KMS-11 (cell line): ENCODE measurements around the gene STK32B.

Experiments used
- H2AFZ ChIP-seq: fragments of 200-600 bp; sonication (generic); 2 replicates; pipeline ENCODE4 v1.6.1; 2016; ENCODE audit warnings: antibody characterized with exemption, mixed run types, low read depth
- H3K27ac ChIP-seq: fragments of 200-600 bp; sonication (generic); 2 replicates; pipeline ENCODE4 v1.6.1; 2016; ENCODE audit warnings: mild to moderate bottlenecking, mixed run types
- H3K27me3 ChIP-seq: fragments of 200-600 bp; sonication (generic); 2 replicates; pipeline ENCODE4 v1.6.1; 2017; ENCODE audit warnings: mild to moderate bottlenecking, low read depth, mixed run types, moderate library complexity; ENCODE audit not compliant: insufficient read depth
- H3K36me3 ChIP-seq: fragments of 200-600 bp; sonication (generic); 2 replicates; pipeline ENCODE4 v1.6.1; 2017; ENCODE audit warnings: mild to moderate bottlenecking, mixed run types; ENCODE audit not compliant: insufficient read depth
- H3K4me1 ChIP-seq: fragments of 200-600 bp; sonication (generic); 2 replicates; pipeline ENCODE4 v1.6.1; 2016; ENCODE audit warnings: mild to moderate bottlenecking, low read depth, mixed run types; ENCODE audit not compliant: poor library complexity, severe bottlenecking
- H3K4me2 ChIP-seq: fragments of 200-600 bp; sonication (generic); 2 replicates; pipeline ENCODE4 v1.7.0; 2016; ENCODE audit warnings: mild to moderate bottlenecking, mixed run types
- H3K4me3 ChIP-seq: fragments of 200-600 bp; sonication (generic); IDR thresholded peaks from 2 replicates; pipeline ENCODE4 v1.6.1; 2017; ENCODE audit warnings: low read depth, low read length, mixed read lengths; ENCODE audit not compliant: insufficient read depth
- H3K79me2 ChIP-seq: fragments of 200-600 bp; sonication (generic); 2 replicates; pipeline ENCODE4 v1.6.1; 2016; ENCODE audit warnings: low read depth, mixed run types; ENCODE audit not compliant: insufficient read depth
- H3K9ac ChIP-seq: fragments of 200-600 bp; sonication (generic); 2 replicates; pipeline ENCODE4 v1.6.1; 2016; ENCODE audit warnings: mild to moderate bottlenecking, mixed run types
- H4K20me1 ChIP-seq: fragments of 200-600 bp; sonication (generic); 2 replicates; pipeline ENCODE4 v1.6.1; 2016; ENCODE audit warnings: mild to moderate bottlenecking, mixed run types; ENCODE audit not compliant: insufficient read depth
- CTCF ChIP-seq: fragments of 200-600 bp; sonication (generic); conservative IDR thresholded peaks from 2 replicates; pipeline ENCODE4 v1.6.1; 2017; ENCODE audit warnings: low read depth, mild to moderate bottlenecking, antibody characterized with exemption, low read length, moderate library complexity, mixed read lengths

Gene STK32B

GRCh38 chr4:5378002-5378401, 326.7 kb downstream of the STK32B start:
- H3K79me2 ChIP-seq = no peaks in the 10 kb centered on the region
- H3K27me3 ChIP-seq = no peaks in the 10 kb centered on the region
- H4K20me1 ChIP-seq = no peaks in the 10 kb centered on the region
- H3K4me1 ChIP-seq = no peaks in the 10 kb centered on the region
- H3K4me2 ChIP-seq = no peak overlapping the region
- H3K9ac ChIP-seq = no peak overlapping the region
- no peak for TF ChIP-seq CTCF
- no peak overlapping the region for H2AFZ ChIP-seq
- no peaks in the 10 kb centered on the region for H3K36me3 ChIP-seq
- no peak overlapping the region for H3K27ac ChIP-seq
- H3K4me3 ChIP-seq = no peak overlapping the region

GRCh38 chr4:5379895-5380294, 328.6 kb downstream of the STK32B start:
- Histone ChIP-seq H3K4me1 (no peaks in the 10 kb centered on the region), H3K4me2 (no peak overlapping the region), H3K27me3 (no peaks in the 10 kb centered on the region), H4K20me1 (no peaks in the 10 kb centered on the region), H3K4me3 (no peak overlapping the region), H2AFZ (no peak overlapping the region), H3K9ac (no peak overlapping the region), H3K27ac (no peak overlapping the region), H3K79me2 (no peaks in the 10 kb centered on the region), H3K36me3 (no peaks in the 10 kb centered on the region)
- TF ChIP-seq CTCF = no peak

GRCh38 chr4:5381961-5382441, 330.7 kb downstream of the STK32B start:
- Histone ChIP-seq H3K79me2 (no peaks in the 10 kb centered on the region), H4K20me1 (no peaks in the 10 kb centered on the region), H3K27me3 (no peaks in the 10 kb centered on the region), H2AFZ (no peak overlapping the region), H3K4me3 (no peak overlapping the region), H3K36me3 (no peaks in the 10 kb centered on the region), H3K27ac (no peak overlapping the region), H3K9ac (no peak overlapping the region), H3K4me2 (no peak overlapping the region), H3K4me1 (no peaks in the 10 kb centered on the region)
- no peak for TF ChIP-seq CTCF

GRCh38 chr4:5383191-5383980, 332.1 kb downstream of the STK32B start:
- no peak overlapping the region for H3K4me2 ChIP-seq
- no peaks in the 10 kb centered on the region for H3K4me1 ChIP-seq
- H3K27ac ChIP-seq = no peak overlapping the region
- no peaks in the 10 kb centered on the region for H3K27me3 ChIP-seq
- H3K4me3 ChIP-seq = no peak overlapping the region
- H3K79me2 ChIP-seq = no peaks in the 10 kb centered on the region
- H3K9ac ChIP-seq = no peak overlapping the region
- H4K20me1 ChIP-seq = no peaks in the 10 kb centered on the region
- no peak overlapping the region for H2AFZ ChIP-seq
- H3K36me3 ChIP-seq = no peaks in the 10 kb centered on the region
- TF ChIP-seq CTCF = no peak
